Activated T-cell treated with anti-CD3 and anti-CD28 coated beads for 48 hours (primary cell): ENCODE results near the gene ARHGAP27.
"Not testable (repeated sequence)": the region's sequence is repeated elsewhere in the genome, so short reads cannot be mapped to it uniquely, and the experiment has no call there.

ENCODE experiments used
- DNase-seq: peaks from one replicate; pipeline ENCODE4 v3.0.0-alpha.2; 2020; ENCODE audit warnings: low read depth

Gene ARHGAP27

GRCh38 chr17:45445901-45446743 lies 13.5 kb upstream of the ARHGAP27 start:
- peak; percentile 40 for DNase-seq

GRCh38 chr17:45444856-45445820 lies 12.5 kb upstream of the ARHGAP27 start:
- not testable (repeated sequence) for DNase-seq

DNA sequence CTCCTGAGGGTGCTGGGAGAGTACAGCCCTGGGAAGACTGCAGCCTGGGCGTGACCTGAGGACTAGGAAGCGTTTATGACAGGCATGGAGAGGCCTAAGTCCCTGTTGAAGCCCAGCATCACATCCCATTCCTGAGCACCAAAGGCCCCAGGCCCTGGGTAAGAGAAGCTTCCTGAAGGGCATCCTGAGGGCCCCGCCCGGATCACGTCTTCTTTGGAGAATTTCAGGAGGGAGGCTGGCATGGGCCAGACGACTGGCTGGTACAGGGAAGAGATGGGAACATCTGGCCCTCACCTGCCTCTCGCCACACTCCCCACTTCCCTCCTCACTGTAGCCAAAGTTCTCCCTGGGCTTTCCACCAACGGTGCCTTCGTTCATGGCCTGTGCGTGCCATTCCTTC lies 11.6 kb upstream of the ARHGAP27 start:
- not testable (repeated sequence) for DNase-seq

DNA sequence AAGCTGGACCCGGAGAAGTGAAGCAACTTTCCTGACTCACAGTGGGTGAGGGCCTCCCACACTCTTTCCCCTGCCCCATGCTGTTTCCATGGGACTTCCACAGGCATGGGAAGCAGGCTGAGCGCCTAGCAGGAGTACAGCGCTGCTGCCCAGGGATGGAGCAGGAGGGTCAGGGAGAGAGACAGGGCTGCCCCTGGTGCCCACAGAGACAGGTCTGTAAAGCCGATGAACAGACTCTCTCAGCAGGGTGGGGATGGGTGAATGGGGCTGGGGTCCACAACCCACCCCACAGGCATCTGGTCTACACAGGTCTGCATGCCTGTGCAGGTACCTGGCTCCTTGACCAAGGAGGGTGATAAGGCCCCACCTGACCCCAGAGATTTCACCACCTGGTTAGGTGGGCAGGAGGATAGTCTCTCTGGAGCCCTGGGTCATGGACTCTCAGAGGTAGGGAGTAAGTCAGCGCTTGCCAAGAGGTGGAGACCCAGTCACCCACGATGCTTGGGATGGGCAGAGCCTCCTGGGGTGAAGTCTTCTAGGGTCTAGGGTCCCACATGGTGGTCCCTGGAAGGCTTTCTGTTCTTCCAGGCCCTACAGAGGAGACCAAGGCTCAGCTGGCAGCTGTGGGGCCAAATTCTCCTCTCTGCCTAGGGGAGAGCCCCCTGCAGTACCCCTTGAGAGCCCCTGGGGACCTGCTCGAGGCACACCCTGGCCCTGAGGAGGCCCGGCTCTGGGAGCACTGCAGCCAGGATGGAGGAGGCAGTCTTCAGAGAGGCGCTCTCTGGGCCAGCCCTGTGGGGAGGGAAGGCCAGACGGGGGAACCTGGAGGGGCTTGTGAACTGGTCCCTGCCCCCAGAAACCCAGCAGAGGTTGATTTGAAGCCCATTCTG lies 10.9 kb upstream of the ARHGAP27 start:
- DNase-seq = not testable (repeated sequence)

DNA sequence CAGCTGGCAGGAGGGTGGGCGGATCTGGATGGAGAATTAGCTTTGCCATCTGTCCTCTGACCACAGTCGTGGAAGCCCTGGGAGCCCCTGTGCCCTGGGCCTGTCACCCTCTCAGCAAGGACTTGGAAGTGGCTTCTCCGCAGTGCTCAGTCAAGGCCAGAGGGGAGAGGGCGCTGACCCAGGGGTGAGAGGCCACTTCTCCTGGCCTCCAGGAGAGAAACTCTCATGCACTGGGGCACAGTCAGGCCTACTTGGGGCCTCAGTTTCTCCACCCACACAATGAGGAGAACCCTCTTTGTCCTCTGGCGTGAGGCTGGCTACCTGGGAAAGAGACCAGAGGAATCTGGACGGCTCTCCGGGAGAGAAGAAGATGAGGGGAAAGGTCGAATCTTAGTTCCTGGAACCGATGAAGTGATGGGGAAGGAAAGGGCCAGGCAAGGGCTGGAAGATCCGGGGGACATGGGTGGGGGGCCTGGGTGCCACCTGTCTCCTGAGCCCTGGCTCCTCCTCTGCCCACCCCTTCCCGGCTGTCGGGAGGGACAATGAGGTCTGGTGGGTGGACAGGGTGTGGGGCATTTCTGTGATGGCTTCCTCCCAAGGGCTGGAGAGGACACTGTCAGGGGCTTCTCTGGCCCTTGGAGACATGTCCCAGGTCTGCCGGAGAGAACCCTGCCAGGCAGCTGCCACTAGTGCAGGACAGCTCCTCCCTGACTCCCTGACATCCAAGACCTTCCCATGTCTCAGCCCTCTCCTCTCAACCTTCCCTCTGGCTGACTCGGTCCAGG lies 9.0 kb upstream of the ARHGAP27 start:
- DNase-seq = no peak

DNA sequence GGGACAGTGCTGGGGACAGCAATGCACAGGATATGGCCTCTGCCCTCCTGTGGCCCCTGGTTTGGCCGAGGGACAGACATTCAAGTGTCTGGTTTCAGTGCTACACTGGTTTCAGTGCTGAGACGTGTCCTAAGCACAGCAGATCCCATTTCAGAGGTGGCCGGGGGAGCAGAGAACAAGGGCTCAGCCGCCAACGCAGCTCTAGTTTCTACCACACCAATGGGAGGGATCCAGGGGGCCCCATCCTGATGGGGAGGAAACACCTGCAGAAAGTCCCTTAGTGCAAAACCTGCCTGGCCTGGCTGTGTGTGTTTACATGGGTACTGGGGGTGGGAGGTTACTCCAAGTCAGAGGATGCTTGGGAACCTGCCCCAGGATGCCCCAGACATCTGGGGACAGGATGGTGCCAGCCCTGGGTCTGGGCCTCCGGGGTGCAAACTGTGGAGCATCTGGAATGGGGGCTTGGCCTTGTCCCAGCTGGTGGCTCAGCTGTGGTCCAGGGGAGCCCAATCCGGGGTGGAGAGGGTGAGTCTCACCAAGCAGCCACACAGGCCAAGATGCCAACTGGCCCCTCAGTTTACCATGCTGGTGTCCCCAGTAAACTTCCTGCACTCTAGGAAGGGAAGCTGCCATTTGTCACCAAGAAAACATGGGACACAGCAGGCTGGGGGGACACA lies 8.3 kb upstream of the ARHGAP27 start:
- DNase-seq = not testable (repeated sequence)

DNA sequence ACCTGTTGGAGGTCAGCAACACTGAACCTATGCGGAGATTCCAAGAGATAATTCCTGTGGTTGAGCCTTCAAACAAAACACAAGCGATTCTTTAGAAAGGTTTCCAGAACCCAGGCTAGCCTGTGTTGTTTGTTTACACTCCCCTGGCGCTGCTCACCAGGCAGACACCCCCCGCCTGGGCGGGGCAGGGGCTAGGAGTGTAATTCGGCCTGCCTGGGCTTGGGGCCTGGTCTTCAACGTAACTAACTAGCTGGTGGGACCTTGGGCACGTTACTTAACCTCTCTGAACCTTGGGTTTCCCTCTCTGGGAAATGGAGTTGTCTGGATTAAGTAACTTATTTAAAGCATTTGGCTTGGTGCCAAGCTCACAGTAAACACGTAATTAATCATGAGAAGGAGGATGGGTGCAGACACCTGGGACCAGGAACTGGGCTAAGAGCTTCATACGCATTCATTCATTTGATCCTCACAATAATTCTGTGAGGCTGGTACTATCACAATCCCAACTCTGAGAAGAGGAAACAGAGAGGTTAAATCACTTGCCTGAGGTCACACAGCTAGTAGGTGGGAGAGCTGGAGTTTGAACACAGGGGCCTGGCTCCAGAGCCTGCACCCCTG lies 7.6 kb upstream of the ARHGAP27 start:
- DNase-seq = no peak

- no peak for DNase-seq
Observed at GRCh38 chr17:45438931-45439610, 6.4 kb upstream of the ARHGAP27 start.

- no peak for DNase-seq
Observed at GRCh38 chr17:45437465-45438283, 5.0 kb upstream of the ARHGAP27 start.

GRCh38 chr17:45436625-45437464 lies 4.2 kb upstream of the ARHGAP27 start:
- DNase-seq = no peak

DNA sequence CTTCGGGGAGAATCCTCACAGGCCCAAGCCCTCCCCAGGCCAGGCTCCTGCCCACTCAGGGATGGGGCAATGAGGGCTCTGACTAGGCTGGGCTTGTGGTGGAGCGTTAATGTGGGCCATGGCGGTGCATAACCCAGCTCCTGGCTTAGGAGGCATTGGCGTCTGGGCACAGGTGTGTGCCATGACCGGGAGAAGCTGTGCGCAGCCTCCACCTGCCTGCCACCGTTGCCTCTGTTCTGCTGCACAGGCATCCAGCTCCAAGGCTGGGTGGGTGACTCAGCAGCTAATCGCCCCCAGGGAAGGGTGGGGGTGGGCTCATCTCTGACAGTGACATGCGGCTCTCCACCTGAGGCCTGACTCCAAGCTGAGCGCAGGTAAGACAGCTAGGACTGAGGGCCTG lies 3.5 kb upstream of the ARHGAP27 start:
- no peak for DNase-seq

- DNase-seq = no peak
Observed at GRCh38 chr17:45435481-45435880, 2.8 kb upstream of the ARHGAP27 start.

GRCh38 chr17:45433159-45433535 lies 477 bp upstream of the ARHGAP27 start:
- DNase-seq = no peak

GRCh38 chr17:45431531-45432404 lies 902 bp downstream of the ARHGAP27 start:
- DNase-seq = peak; percentile 75

DNA sequence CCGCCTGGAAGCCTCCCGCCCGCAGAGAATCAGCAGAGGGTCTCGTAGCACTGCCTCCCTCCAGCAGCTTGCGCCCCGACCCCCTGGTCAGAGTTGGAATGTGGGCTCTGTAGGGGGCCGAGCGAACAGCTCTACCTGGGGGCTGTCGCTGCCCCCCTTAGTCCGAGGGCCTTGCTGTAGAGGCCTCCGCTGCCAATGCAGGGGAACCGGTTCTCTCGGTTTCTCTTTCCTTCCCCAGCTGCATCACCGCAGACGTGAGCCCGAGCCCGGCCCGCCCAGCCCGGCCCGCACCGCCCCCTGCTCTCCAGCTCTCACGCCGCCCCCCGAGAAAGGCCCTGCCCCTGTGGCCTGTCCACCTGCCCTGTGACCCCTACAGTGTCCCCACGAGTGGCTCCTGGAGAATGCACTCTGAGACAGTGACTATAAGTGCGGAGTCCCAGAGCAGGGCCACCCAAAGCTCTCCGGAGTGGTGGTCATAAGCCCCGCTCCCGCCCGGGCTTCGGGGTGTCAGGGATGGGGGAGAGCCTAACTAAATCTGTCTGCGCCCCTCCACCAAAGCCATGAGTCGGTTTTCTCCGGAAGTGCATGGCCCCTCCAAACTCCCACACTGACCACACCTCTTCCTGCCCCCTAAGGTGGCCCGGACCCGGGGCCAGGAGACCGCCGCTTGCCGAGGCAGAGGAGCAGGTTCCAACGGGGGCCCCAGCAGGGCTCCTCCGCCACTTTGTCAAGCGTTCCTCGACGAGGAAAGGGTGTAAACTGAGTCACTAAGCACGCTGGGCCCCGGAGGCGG lies 1.7 kb downstream of the ARHGAP27 start:
- DNase-seq = no peak
